Bronchial epithelial cell (primary cell): ENCODE data around the gene VN1R2. TPM values are rescaled to one million over a fixed set of nuclear protein-coding genes. Genes with fewer than 3 reads are reported as not detected.
"Not testable (repeated sequence)": the region's sequence is repeated elsewhere in the genome, so short reads cannot be mapped to it uniquely, and the experiment has no call there.

Experiments
- DNase-seq: peaks from one replicate; pipeline ENCODE4 v3.0.0-alpha.2; 2010; ENCODE audit warnings: low read depth
- FAIRE-seq: peaks from 2 replicates; lab custom pipeline; 2011; peaks lifted over from hg19 to GRCh38; lab: Jason Lieb, UNC
- H3K27me3 ChIP-seq: 2 replicates; pipeline ENCODE4 v1.5.1; 2011; ENCODE audit warnings: low read length; ENCODE audit not compliant: control insufficient read depth, insufficient read depth
- H3K36me3 ChIP-seq: 2 replicates; pipeline ENCODE4 v1.5.1; 2011; ENCODE audit warnings: low read length; ENCODE audit not compliant: control insufficient read depth, insufficient read depth
- H3K4me3 ChIP-seq: 2 replicates; pipeline ENCODE4 v1.5.1; 2011; ENCODE audit warnings: mild to moderate bottlenecking, low read depth, low read length, control low read depth
- CTCF ChIP-seq: IDR thresholded peaks from 2 replicates; pipeline ENCODE4 v1.5.1; 2011; ENCODE audit warnings: mild to moderate bottlenecking, moderate library complexity, low read length, control low read depth, inconsistent platforms; ENCODE audit not compliant: insufficient read depth, severe bottlenecking
- total RNA-seq: library from RNA; depleted of rRNA; stranded (reverse); fragments of >200 nt; gene quantifications from 2 replicates; pipeline ENCODE4 v1.2.1, GENCODE V29; 2014

VN1R2 gene
- total RNA-seq, 1 donor from 2014 or later: not detected

GRCh38 chr19:53254411-53255341 lies 3.4 kb upstream of the VN1R2 start, which contains the start of gene ZNF677:
Gene ZNF677, minus strand, starts transcription at chr19:53254873. Its CDS starts 3,323 bp downstream, at chr19:53251550.
- FAIRE-seq (no peak), DNase-seq (peak; percentile 59)
- Histone ChIP-seq H3K4me3 (peak within 1 kb of the TSS; percentile 68), H3K27me3 (no peaks in the 10 kb centered on the region), H3K36me3 (peaks cover 3% of the 10 kb centered on the region)
- no peak for TF ChIP-seq CTCF

- H3K27me3 ChIP-seq, FAIRE-seq, H3K36me3 ChIP-seq, H3K4me3 ChIP-seq, DNase-seq: not testable (repeated sequence)
These were observed 9.5 kb downstream of the VN1R2 start, which contains the start of gene VN1R4 for GRCh38 chr19:53267623-53268022. Gene VN1R4, minus strand, starts transcription at chr19:53267723. Its CDS starts 58 bp downstream, at chr19:53267665.

GRCh38 chr19:53269861-53270260 lies 11.8 kb downstream of the VN1R2 start:
- H3K4me3 ChIP-seq, DNase-seq, FAIRE-seq, H3K27me3 ChIP-seq, H3K36me3 ChIP-seq: not testable (repeated sequence)

- no peaks in the 10 kb centered on the region for H3K27me3 ChIP-seq
- no peak overlapping the region for H3K4me3 ChIP-seq
- FAIRE-seq: peak; percentile 64
- no peak for TF ChIP-seq CTCF
- no peaks in the 10 kb centered on the region for H3K36me3 ChIP-seq
- no peak for DNase-seq
These were observed 14.0 kb downstream of the VN1R2 start for GRCh38 chr19:53272044-53272443.

GRCh38 chr19:53275480-53275879 lies 17.4 kb downstream of the VN1R2 start:
- FAIRE-seq (no peak), DNase-seq (no peak)
- TF ChIP-seq CTCF: no peak
- no peaks in the 10 kb centered on the region for H3K27me3 ChIP-seq
- no peaks in the 10 kb centered on the region for H3K36me3 ChIP-seq
- H3K4me3 ChIP-seq: no peak overlapping the region

GRCh38 chr19:53281947-53282346 lies 23.9 kb downstream of the VN1R2 start:
- H3K4me3 ChIP-seq, FAIRE-seq, H3K27me3 ChIP-seq, DNase-seq, H3K36me3 ChIP-seq: not testable (repeated sequence)

- Histone ChIP-seq H3K36me3 (no peaks in the 10 kb centered on the region), H3K4me3 (no peak overlapping the region), H3K27me3 (no peaks in the 10 kb centered on the region)
- TF ChIP-seq CTCF: no peak
- FAIRE-seq: no peak
- no peak for DNase-seq
These were observed 27.0 kb downstream of the VN1R2 start for GRCh38 chr19:53285087-53285486.
